Inferior parietal cortex (tissue), 1 donor: ENCODE measurements around the gene PCNX2.

ENCODE experiments used
- DNase-seq: peaks from one replicate; pipeline ENCODE4 v3.0.0-alpha.2; 2016; ENCODE audit errors: extremely low spot score

PCNX2 gene

DNA sequence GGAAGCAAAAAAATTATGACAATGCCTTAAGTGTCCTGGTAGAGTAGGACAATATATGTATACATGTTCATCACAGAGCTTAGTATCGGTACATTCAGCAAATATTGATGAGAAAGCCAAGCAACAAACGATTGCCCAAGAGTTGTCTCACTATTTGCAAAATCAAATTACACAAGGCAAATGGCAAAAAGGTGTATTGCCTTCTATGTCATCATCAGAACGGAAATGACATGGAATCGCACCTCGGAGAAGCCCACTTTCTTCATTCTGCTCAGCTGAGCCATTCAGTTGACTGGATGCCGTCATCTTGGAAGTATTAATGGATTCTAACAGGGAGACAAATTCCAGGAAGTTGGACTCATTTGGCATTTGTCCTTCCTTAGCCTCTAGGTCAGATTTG, 37.7 kb downstream of the PCNX2 start:
- no peak for DNase-seq

DNA sequence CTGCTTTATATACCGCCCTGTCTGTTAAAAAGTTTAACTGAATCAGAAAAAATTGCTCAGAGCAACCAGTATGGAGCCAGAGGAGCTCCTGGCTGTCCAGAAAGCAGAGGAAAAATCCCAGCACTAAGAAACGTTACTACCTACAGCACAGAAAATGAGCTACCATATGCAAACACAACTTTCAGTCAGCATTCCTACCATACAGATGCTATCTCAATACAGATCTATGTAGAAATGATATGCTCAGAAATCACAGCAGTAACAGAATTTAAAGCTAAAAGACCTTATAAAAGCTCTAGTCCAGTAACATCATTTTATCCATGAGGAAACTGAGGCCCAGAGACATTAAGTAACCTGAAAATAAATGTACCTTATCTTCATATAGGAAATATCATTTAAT, 38.7 kb downstream of the PCNX2 start:
- no peak for DNase-seq

DNA sequence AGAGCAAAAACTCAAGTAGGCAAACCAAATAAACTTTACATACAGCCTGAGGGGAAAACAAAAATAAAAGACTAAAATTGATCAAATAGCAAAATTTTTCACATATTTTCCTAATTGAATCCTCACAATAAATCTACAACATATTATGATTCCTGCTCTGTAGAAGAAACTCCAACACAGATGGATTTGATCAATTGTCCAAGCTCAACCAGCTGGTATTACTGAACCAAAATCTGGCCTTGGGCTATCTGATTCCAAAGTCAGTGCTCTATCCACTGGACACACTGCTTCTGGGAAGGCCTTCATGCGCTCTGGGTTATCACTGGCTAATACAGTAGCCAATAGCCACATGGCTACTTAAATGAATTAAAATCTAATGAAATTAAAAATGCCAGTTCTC, 39.3 kb downstream of the PCNX2 start:
- no peak for DNase-seq

DNA sequence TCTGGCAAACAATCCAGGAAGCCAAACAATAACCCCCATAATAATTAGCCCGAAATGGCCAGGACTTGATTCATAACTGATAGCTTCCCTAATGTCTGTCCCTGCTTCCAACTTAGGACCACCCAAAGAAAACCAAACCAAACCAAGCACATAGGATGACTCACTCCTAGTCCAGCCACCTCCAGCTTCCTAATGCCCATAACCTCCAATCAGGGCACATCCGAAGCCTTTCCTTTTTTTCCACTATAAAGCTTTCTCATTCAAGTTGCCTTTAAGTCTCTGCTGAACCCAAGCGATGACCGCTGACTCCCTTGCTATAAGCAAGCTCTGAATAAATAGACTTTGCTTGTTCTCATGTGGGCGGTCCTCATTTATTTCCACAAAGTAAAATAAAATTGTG, 40.4 kb downstream of the PCNX2 start:
- DNase-seq: no peak

DNA sequence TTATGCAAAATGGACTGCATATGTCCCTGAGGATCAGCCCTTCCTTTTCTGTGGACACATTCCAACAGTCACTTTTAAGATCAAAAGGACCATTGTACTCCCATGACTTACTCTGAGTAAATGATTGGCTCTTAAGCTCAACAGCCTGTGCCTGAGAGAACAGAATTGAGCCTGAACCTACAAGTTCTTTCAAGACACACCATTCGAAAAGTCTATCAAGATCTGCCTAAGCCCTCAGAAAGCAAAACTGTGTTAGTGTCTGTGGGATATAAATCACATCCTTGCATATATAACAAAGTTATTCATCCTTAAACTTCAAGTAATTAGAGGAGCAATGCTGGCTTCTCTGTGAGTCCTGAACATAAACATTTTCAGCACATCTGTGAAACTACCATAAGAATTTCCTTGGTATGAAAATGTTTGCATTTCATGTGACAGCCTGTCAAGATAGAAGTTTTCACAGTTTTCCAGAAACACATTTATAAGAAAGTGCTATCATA, 41.6 kb downstream of the PCNX2 start:
- peak; percentile 41 for DNase-seq

DNA sequence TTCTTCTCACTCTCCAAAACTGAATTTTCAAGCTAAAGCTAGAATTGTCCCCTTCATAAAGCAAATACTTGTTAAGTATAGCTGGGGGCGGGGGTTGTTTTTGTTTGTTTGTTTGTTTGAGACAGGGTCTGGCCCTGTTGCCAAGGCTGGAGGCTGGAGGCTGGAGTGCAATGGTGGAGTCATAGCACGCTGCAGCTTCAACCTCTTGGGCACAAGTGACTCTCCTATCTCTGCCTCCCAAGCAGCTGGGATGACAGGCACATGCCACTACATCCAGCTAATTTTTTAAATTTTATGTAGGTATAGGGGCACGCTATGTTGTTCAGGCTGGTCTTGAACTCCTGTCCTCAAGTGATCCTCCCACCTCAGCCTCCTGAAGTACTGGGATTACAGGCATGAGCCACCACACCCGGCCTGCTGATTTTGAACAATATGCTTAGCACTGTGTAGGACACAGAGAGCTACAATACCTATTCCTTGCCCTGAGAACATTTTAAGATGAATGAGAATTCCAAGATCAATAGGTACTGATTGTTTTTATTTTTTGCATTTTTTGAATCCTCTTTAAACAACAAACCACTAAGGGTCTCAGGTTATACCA, 42.2 kb downstream of the PCNX2 start:
- no peak for DNase-seq

DNA sequence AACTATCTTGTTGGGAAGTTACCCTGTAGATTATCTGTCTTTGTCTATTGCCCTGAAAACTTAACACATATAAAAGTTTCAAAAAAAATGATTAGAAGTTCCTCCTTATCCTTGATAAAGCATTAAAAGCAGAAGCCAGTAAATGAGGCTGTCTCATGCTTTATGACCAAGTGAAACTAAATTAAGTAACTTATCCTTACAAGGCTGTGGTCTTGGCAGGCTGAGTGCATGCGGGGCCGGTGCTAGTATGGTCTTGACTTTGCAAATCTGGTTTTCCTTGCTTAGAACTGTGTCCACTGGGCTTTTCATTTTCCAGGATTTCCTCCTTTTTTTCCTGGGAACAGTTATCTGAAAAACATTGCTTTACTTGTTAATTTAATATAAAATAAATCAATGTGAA, 43.1 kb downstream of the PCNX2 start:
- DNase-seq: no peak

DNA sequence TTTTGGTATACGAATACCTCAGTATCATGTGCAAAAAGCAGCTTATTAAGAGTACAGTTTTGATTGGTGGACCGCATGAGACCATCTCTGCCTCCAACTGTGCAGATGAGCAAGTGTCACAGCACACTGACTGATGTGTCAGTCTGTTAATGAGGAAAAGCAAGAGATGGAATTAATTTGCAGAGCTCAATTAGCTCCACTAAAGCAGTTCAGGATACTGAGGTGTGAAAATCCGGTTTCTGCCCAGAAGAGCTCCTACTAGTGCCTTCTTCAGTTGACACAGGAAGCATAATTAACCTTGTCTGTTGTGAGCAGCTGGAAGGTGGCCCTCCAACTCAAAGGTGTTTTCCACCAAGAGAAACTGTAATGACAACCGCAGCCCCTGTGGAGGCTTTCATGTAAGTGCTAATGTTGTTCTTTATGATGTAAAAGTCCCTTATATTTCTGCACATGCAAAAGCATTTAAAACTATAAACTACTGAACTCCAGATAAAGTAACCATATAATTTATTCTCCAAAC, 44.3 kb downstream of the PCNX2 start:
- no peak for DNase-seq

DNA sequence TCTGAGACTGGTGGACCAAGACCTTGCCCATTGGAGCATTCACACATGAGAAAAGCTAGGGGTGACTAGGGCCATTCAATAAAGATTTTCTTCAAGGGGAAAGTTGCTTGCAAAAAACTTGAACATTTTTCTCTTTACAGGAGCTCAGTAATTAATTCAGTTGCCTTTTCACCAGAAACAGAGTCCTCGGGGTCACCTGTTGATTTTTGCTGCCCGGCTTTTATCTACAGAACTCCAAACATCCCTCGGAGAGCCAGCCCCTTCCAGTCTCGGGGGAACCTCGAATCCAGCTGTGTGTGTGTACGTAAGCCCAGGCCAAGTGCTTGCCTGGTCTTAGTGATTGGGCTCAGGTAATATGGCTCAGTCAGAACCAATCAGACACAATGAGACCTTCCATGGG, 47.5 kb downstream of the PCNX2 start:
- DNase-seq: no peak

DNA sequence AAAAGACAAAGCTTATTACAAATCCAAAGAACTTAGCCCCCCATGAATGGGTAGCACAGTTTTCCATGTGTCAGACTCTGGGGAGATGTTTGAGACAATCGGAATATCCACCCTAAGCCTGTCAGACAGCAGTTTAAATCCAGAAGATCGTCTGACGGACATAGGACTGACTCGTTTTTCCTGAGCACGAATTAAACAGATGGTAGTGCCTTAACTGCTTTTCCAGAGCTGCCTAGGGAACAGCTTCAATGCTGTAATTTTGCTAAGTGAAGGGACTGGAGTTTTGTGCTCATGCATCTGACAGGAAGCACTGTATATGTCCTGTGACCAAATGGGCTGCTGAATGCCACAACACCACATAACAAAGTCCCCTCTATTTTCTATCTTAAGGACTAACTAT, 48.6 kb downstream of the PCNX2 start:
- DNase-seq: no peak

DNA sequence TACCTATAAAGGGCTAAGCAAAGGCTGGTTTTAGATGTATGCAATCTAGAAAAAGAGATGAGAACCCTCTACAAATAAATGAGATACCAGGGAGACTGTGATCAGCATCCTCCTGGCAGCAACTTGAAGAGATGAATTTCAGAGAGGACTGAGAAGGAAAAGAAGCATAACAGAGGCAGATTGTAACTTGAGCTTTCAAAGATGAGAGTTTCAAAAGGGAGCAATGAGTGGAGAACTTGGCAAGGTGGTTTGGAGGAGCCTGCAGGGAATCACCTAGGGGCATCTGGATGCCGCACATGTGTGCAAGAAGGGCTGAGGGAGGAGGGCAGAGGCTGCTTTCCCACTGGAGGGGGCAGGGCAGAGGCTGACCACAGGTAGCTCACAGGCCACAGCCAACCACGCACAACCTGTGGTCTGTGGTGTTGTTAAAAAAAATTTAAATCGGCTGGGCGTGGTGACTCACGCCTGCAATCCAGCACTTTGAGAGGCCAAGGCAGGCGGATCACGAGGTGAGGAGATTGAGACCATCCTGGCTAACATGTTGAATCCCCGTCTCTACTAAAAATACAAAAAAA, 50.2 kb downstream of the PCNX2 start:
- DNase-seq: no peak

DNA sequence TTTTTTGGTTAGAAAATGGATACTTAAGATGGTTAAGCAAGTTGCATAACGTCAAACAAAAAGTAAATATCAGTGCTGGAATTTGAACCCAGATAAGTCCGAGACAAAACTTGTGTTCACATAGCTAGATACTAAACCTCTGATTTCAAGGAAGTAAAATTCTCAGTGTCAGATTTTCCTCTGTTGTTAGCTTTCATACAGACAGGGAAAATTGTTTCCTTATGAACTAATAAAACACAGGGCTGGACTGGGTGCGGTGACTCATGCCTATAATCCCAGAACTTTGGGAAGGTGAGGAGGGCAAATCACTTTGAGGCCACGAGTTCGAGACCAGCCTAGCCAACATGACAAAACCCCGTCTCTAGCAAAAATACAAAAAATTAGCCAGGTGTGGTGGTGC, 51.3 kb downstream of the PCNX2 start:
- no peak for DNase-seq

DNA sequence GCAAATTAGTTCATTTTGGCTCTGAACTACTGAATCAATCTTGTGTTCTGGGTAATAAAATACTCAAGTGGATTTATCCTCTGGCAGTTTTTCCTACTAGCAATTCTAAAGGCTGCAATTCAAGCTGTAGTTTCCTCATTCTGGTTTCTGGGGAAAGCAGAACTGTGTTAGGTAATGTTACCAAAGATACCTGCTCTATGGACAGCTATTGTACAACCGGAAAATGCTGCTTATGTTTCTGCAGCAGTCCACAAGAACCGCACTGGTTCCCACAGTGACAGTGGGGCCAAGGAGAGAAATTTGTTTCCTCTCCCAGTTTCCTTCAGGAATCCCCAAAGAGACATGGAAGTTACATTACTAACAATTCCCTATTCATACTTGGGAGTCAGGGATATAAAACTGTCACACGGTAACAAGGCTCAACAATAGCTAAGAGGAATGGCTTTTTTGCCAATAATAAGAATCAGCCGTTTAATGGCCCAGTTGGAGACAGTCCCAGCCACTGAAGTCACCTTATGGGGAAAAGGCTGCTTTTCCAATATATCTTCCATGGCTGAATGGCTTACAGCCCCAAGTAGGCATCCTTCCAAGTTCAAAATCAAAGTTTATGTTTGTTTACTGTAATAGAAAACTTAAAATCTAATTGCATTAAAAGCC, 52.6 kb downstream of the PCNX2 start:
- peak; percentile 27 for DNase-seq

DNA sequence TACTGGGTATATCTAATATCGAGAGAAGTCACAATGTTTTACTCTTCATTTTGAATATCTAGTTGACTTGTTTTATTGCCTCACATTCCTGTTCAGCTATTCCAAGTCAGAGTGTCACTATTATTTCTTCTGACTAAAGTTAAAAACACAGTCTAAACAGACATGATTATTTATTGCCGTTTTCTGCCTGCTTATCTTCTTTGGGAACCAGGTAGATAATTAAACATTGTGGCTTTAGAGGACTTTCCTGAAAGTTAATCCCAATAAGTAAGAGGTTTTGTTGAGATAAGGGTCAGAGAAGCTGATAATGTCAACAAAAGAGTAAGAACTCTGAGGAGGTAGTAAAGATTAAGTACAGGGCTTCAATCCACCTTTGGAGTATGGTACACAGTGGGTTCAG, 53.8 kb downstream of the PCNX2 start:
- no peak for DNase-seq

DNA sequence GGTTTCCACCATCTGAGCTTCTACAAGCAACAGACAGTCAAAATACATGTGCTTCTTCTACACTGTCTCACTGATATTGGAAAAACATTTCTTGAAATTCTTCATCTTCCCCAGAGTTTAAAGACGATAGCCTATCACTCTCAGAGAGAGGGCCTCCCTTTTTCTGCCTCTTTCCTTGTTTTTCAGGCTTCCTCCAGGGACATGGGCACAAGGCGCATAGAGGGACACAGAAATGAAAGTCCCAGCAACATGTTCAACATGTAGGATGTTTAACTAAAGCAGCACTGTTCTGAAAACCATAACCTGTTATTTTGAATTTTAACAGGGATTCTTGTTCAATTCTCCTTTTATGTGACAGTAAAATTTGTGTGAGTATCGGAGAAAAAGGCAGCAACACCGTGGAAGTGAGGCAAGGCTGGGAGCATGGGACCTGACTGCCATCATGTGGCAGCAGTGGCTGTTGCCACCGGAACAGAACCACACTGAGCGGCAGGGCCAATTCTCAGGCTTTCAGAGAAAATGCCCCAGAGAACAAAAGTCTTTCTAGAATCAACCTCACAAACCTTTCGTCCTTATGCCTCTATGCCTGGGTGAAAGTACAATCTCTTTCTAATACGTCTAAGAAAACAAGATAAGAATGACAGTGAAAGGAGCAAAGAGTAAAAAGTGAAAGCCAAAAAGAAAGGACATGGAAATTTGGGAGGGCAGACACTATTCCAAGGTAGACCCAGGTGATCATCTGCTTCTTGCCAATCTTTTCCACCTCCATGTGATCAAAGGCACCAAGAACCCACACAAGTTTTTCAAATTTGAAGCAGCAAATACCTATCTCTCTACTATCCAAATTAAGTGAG, 54.5 kb downstream of the PCNX2 start:
- DNase-seq: peak; percentile 73

DNA sequence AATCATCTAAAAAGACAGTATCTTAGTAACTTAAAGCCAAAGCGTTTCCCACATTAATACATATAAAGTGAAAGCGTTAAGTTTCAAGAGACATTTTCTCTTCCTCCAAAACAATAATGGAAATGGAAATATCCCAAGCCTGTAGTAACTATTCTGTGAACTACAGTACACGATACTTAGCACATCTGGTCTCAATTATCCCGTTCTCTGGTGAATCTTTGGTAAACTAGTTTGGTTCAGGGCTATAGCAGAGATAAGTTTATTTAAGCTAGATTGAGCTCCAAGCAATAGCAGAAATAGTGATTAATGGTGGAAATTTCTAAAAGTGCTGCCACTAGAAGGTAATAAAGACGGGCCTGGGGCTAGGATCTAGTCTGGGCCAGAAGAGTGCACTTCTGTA, 55.2 kb downstream of the PCNX2 start:
- no peak for DNase-seq

DNA sequence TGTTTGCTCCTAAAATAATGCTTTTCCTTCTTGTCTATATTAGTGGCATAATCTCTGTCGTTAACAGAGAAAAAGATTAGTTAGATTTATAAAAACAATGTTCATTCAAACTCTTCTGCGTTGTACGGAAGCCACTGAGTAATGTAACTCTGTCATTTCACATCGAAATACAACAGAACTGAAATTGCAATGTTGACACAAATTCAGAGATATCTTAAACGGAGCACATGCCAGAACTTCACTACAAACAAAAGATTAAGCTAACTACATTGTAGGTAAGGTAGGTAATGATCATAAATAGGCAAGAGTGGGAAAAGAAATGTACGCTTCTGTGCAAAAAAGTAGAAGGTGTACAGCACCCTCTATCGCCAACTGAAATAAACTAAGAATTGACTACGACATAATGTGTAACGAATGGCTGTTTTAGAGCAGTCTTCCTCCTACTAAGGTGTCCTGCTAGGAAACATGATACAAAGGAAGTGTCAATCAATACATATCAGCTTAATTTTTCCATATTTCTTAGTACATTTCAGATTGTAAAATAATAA, 56.6 kb downstream of the PCNX2 start:
- no peak for DNase-seq

DNA sequence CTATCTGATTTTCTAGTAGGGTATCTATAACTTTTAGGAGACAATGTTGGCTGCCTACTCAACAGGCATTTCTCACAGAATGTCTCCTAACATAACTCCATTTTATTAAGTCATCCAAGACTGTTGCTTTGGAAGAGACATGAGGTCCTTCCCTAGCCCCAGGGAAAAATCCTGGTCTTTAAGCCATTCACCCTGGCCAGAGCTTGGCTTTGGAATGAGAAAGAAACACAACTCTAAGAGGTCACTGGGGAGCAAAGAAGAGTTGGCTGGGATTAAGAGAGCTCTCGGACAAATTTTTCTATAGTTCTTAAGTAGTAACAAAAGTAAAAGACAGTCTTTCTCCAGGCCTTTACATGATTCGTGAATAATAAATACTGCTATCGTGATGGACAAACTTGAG, 57.9 kb downstream of the PCNX2 start:
- no peak for DNase-seq

DNA sequence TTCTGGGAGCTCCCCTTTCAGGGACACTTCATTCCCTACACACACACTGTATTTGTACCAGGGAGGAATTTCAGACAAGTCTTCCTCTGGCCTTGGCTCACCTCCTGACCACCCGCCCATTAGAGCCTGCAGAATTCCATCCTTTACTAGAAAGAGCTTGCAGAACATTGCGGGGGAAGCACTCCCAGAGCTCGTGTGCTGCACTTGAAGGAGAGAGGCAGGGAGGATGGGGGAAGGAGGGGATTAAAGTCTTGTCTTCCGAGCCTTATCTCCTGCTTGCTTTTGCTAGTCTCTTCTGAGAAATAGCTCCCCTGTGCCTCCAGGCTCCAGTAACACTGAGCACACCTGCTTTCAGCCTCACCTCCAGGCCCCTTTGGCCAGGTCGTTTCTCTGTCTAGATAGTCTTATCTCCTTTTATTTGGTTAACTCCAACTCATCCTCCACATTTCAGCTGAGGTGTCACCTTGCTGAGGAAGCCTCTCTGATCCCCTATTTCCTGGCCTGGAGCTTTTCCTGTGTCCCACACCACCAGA, 62.0 kb downstream of the PCNX2 start:
- no peak for DNase-seq

DNA sequence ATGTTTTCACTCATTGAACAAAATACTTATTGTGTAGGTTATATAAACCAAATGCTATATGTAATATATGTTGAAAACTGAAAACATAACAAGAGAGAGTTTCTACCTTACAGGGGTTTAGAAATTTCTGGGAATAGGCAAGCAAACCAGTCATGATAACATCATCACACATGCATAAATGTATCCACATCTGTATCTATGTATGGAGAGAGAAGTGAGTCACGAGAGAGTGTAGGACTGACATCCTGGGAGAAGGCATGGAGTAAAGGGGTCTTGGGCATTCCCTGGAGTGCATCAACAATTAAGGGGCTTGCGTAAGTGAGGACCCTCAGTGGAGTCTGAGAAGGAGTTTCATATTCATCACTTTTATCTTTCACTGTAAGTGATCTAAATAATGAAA, 65.5 kb downstream of the PCNX2 start:
- DNase-seq: no peak

DNA sequence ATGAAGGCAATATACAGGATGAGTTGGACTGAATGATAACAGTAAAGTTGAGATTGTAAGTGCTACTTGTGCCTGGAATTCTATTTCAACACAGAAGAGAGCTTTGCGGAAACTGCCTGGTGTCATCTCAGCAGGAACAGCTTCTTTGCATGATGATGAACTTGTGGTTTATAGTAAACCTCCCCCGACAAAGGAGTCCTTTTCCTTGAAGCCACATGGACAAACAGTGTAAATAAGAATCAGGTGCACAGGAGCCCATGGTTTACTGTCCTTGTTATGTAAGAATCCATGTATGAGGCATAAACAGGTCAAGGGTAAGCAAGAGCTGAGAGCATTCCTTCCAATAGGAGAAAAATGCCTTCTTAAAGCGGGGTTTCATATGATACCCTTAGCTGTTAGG, 66.2 kb downstream of the PCNX2 start:
- no peak for DNase-seq
